ENCODE data around the gene IGLL1.

The IGLL1 gene

GRCh38 chr22:23526596-23527316, 53.3 kb downstream of the IGLL1 start:
- DNase-seq, result no peak

- no peak for DNase-seq
These were observed 54.6 kb downstream of the IGLL1 start for GRCh38 chr22:23525510-23525909.

GRCh38 chr22:23524226-23524625, 55.9 kb downstream of the IGLL1 start:
- no peak for DNase-seq

- DNase-seq, result no peak
These were observed 56.4 kb downstream of the IGLL1 start for GRCh38 chr22:23523713-23524112.
